ENCODE measurements around the gene MAPK7. TPM values are rescaled to one million over a fixed set of nuclear protein-coding genes. Genes with fewer than 3 reads are reported as not detected.

Gene MAPK7
- total RNA-seq, 4 donors from 2014 or later, result 35.0 to 60.7 (median 46.5) TPM

DNA sequence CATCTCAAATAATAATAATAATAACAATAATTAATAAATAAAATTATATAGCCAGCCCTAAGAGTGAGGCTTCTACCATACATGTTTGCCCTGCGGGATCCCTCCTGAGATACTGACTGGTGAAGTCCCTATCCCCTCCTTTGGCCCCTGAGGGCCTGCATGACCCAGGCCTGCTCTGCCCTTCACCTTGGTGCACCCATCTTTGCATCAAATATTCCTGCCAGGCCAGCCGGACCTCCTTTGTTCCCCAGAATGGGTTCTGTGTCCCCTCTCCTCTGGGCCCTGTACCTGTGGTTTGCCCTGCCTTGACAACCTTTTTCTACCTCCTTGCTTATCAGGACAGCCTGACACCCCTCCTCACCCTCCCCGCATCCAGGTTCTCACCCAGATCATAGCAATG is 30.8 kb downstream of the MAPK7 start:
- Histone ChIP-seq H3K4me3 (no peak overlapping the region), H3K9me3 (no peaks in the 10 kb centered on the region), H3K36me3 (no peaks in the 10 kb centered on the region), H3K4me1 (no peaks in the 10 kb centered on the region), H3K27ac (no peak overlapping the region), H3K27me3 (no peaks in the 10 kb centered on the region)
- no peak for DNase-seq
- TF ChIP-seq, protein P1, sequence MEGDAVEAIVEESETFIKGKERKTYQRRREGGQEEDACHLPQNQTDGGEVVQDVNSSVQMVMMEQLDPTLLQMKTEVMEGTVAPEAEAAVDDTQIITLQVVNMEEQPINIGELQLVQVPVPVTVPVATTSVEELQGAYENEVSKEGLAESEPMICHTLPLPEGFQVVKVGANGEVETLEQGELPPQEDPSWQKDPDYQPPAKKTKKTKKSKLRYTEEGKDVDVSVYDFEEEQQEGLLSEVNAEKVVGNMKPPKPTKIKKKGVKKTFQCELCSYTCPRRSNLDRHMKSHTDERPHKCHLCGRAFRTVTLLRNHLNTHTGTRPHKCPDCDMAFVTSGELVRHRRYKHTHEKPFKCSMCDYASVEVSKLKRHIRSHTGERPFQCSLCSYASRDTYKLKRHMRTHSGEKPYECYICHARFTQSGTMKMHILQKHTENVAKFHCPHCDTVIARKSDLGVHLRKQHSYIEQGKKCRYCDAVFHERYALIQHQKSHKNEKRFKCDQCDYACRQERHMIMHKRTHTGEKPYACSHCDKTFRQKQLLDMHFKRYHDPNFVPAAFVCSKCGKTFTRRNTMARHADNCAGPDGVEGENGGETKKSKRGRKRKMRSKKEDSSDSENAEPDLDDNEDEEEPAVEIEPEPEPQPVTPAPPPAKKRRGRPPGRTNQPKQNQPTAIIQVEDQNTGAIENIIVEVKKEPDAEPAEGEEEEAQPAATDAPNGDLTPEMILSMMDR (IDR thresholded peaks at IDR 0.05), result no peak
- TF ChIP-seq POLR2A (IDR thresholded peaks at IDR 0.05), result no peak

- no peak for DNase-seq
- Histone ChIP-seq H3K27ac (no peak overlapping the region), H3K4me3 (no peak overlapping the region), H3K27me3 (no peaks in the 10 kb centered on the region), H3K4me1 (no peaks in the 10 kb centered on the region), H3K36me3 (no peaks in the 10 kb centered on the region), H3K9me3 (no peaks in the 10 kb centered on the region)
- TF ChIP-seq, protein P1 (IDR thresholded peaks at IDR 0.05), result no peak
- TF ChIP-seq POLR2A (IDR thresholded peaks at IDR 0.05), result no peak
Measured at GRCh38 chr17:19409509-19409908, 31.2 kb downstream of the MAPK7 start.

DNA sequence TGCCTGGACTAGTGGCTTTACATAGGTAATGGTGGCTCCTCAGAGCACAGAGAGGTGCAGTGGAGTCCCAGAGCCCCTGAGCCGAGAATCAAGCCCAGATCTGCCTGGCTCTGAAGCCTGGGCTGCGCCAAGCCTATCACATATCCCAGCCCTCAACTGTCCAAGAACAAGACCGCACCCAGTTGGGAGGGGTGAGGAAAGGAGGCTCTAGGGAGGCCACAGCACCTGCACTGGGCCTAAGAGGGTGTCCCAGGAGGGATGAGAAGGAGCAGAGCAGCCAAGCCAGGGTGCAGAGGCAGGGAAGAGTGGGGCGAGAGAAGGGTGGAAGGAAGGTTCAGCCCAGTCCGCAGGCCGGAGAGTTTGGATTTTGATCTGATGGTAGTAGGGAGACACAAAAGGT is 31.8 kb downstream of the MAPK7 start:
- Histone ChIP-seq H3K4me3 (no peak overlapping the region), H3K36me3 (no peaks in the 10 kb centered on the region), H3K27ac (no peak overlapping the region), H3K27me3 (no peaks in the 10 kb centered on the region), H3K9me3 (no peaks in the 10 kb centered on the region), H3K4me1 (no peaks in the 10 kb centered on the region)
- no peak for TF ChIP-seq POLR2A (IDR thresholded peaks at IDR 0.05)
- TF ChIP-seq, protein P1 (IDR thresholded peaks at IDR 0.05), result no peak
- DNase-seq, result no peak

- no peak for TF ChIP-seq POLR2A (IDR thresholded peaks at IDR 0.05)
- TF ChIP-seq, protein P1 (IDR thresholded peaks at IDR 0.05), result no peak
- Histone ChIP-seq H3K4me3 (peak within 1 kb of the TSS; percentile 2 to 32 (median 15)), H3K27ac (peak within 1 kb of the TSS in 1 of 4 donors; percentile 5), H3K9me3 (no peaks in the 10 kb centered on the region), H3K4me1 (no peaks in the 10 kb centered on the region), H3K36me3 (no peaks in the 10 kb centered on the region), H3K27me3 (no peaks in the 10 kb centered on the region)
- no peak for DNase-seq
Measured at GRCh38 chr17:19410875-19411620, 32.8 kb downstream of the MAPK7 start, which contains the start of gene RNF112. Gene RNF112, plus strand, starts transcription at chr17:19411232. Its CDS starts 177 bp downstream, at chr17:19411409.

GRCh38 chr17:19411631-19412030 is 33.3 kb downstream of the MAPK7 start:
- Histone ChIP-seq H3K36me3 (no peaks in the 10 kb centered on the region), H3K4me3 (peak overlapping the region in 2 of 4 donors; percentile 2 to 32), H3K27me3 (no peaks in the 10 kb centered on the region), H3K9me3 (no peaks in the 10 kb centered on the region), H3K27ac (peak overlapping the region in 1 of 4 donors; percentile 5), H3K4me1 (no peaks in the 10 kb centered on the region)
- DNase-seq, result no peak
- TF ChIP-seq, protein P1 (IDR thresholded peaks at IDR 0.05), result no peak
- TF ChIP-seq POLR2A (IDR thresholded peaks at IDR 0.05), result no peak

Measured in Peyer's patch (tissue), 4 donors.